H1 (cell line): ENCODE measurements around the gene KRT34.

ENCODE experiments used
- RBBP5 ChIP-seq: IDR thresholded peaks from 2 replicates; pipeline ENCODE4 v1.7.1; 2012; ENCODE audit warnings: low read depth, mild to moderate bottlenecking, inconsistent platforms, low read length, moderate library complexity, borderline replicate concordance
- SIN3A ChIP-seq, 2 experiments: IDR thresholded peaks in 1 of 2; conservative IDR thresholded peaks in 1 of 2; 2 replicates each; pipeline ENCODE4 v1.6.1; 2011 to 2012; ENCODE audit warnings: low read length in 2 of 2, improper control_type of control experiment in 1 of 2, low read depth in 1 of 2, mild to moderate bottlenecking in 1 of 2

DNA sequence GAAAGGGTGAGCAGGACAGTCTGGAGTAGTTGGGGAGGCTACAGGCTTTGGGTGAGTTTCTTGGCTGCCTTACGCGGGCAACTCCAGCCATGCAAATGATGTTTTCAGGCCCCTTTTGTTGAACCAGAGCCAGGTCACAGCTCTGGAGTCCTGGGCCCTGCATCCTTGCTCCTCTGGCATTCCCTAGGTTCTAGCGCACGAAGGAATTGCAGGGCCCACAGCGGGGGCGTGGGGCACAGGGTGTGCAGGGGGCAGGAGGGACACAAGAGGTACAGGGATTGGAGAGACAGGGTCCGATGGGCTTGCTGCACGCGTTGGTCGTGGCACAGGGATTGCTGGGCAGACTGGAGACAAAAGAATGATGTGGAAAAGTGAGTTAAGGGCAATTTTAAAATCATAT lies 11.7 kb upstream of the KRT34 start:
- TF ChIP-seq RBBP5 (no peak), SIN3A (conservative IDR thresholded peaks at IDR 0.05 in 1 of 2, IDR thresholded peaks at IDR 0.05 in 1 of 2; ENCODE audit: low read depth in 1 of 2, low read length in 2 of 2) (no peak)
